Measurements from ENCODE around the gene TSHR.
"Not testable (repeated sequence)": the region's sequence is repeated elsewhere in the genome, so short reads cannot be mapped to it uniquely, and the experiment has no call there.

TSHR gene

GRCh38 chr14:81067156-81067555 is 111.7 kb downstream of the TSHR start:
- DNase-seq, result no peak

GRCh38 chr14:81068176-81068782 is 112.9 kb downstream of the TSHR start:
- DNase-seq, result no peak

GRCh38 chr14:81070511-81070910 is 115.1 kb downstream of the TSHR start:
- DNase-seq, result no peak

- DNase-seq, result no peak
Observed at GRCh38 chr14:81085596-81085995, 130.2 kb downstream of the TSHR start.

- DNase-seq, result no peak
Observed at GRCh38 chr14:81087230-81087629, 131.8 kb downstream of the TSHR start.

GRCh38 chr14:81091139-81091538 is 135.7 kb downstream of the TSHR start:
- no peak for DNase-seq

GRCh38 chr14:81091660-81092059 is 136.2 kb downstream of the TSHR start:
- DNase-seq, result no peak

- no peak for DNase-seq
Observed at GRCh38 chr14:81093651-81094050, 138.2 kb downstream of the TSHR start.

GRCh38 chr14:81095539-81095938 is 140.1 kb downstream of the TSHR start:
- DNase-seq, result no peak

- DNase-seq, result no peak
Observed at GRCh38 chr14:81096656-81097055, 141.2 kb downstream of the TSHR start.

- no peak for DNase-seq
Observed at GRCh38 chr14:81102217-81102616, 146.8 kb downstream of the TSHR start.

- no peak for DNase-seq
Observed at GRCh38 chr14:81103443-81103842, 148.0 kb downstream of the TSHR start.

- no peak for DNase-seq
Observed at GRCh38 chr14:81105378-81105777, 150.0 kb downstream of the TSHR start.

- DNase-seq, result no peak
Observed at GRCh38 chr14:81105961-81106360, 150.5 kb downstream of the TSHR start.

GRCh38 chr14:81110186-81110585 is 154.8 kb downstream of the TSHR start:
- no peak for DNase-seq

- no peak for DNase-seq
Observed at GRCh38 chr14:81113176-81113575, 157.8 kb downstream of the TSHR start.

- not testable (repeated sequence) for DNase-seq
Observed at GRCh38 chr14:81113945-81114820, 158.8 kb downstream of the TSHR start.

GRCh38 chr14:81120501-81120900 is 165.1 kb downstream of the TSHR start:
- no peak for DNase-seq

- no peak for DNase-seq
Observed at GRCh38 chr14:81122326-81122725, 166.9 kb downstream of the TSHR start.

GRCh38 chr14:81123811-81124210 is 168.4 kb downstream of the TSHR start:
- DNase-seq, result no peak

GRCh38 chr14:81125536-81125935 is 170.1 kb downstream of the TSHR start:
- no peak for DNase-seq

GRCh38 chr14:81127785-81128184 is 172.4 kb downstream of the TSHR start:
- DNase-seq, result no peak

- no peak for DNase-seq
Observed at GRCh38 chr14:81129242-81129641, 173.8 kb downstream of the TSHR start.
